Vagina (tissue), 2 donors: ENCODE results near the gene MAD1L1.

Source experiments
- POLR2A ChIP-seq, 2 donors: fragments of 450-650 bp; IDR thresholded peaks; one replicate each; pipeline ENCODE4 v1.6.1; 2017; ENCODE audit warnings: antibody characterized with exemption in 2 of 2, mild to moderate bottlenecking in 2 of 2, moderate library complexity in 2 of 2
- TF ChIP-seq, protein P1 (sequence below), 3 experiments: fragments of 450-650 bp in 2 of 3; fragments of 200-600 bp in 1 of 3; sonication (generic) in 1 of 3; IDR thresholded peaks; one replicate each; pipeline ENCODE4 v1.5.1; 2017 to 2019; ENCODE audit warnings: antibody characterized with exemption in 3 of 3, mild to moderate bottlenecking in 2 of 3, moderate library complexity in 2 of 3

DNA sequence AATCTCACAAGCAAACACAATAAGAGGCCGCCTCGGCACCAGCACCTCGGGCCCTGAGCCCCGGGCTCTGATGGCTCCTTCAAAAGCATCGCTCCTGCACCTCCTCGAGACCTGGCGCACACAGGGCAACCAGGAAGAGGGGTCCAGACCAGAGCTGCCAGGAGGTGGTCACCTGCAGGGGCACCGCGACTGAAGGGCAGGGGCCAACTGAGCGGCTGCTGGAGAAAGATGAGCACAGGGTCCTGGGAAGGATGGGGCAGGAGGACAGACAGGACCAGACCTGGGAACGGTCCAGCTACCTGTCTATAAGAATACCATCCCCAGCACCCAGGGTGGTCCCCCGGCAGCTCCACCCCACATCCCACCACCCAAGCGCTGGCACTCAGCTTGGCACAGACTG is 20.8 kb downstream of the MAD1L1 start:
- TF ChIP-seq, protein P1, sequence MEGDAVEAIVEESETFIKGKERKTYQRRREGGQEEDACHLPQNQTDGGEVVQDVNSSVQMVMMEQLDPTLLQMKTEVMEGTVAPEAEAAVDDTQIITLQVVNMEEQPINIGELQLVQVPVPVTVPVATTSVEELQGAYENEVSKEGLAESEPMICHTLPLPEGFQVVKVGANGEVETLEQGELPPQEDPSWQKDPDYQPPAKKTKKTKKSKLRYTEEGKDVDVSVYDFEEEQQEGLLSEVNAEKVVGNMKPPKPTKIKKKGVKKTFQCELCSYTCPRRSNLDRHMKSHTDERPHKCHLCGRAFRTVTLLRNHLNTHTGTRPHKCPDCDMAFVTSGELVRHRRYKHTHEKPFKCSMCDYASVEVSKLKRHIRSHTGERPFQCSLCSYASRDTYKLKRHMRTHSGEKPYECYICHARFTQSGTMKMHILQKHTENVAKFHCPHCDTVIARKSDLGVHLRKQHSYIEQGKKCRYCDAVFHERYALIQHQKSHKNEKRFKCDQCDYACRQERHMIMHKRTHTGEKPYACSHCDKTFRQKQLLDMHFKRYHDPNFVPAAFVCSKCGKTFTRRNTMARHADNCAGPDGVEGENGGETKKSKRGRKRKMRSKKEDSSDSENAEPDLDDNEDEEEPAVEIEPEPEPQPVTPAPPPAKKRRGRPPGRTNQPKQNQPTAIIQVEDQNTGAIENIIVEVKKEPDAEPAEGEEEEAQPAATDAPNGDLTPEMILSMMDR (IDR thresholded peaks at IDR 0.05), result no peak
- no peak for TF ChIP-seq POLR2A (IDR thresholded peaks at IDR 0.05)
